GM10248 (cell line): Measurements from ENCODE around the gene MAB21L1.

Experiments
- CTCF ChIA-PET: fragments of 300-600 bp; sonication (Branson Sonifier 250); formaldehyde crosslinking; extraction: SDS; loops from one replicate; lab custom pipeline; 2021; ENCODE audit warnings: antibody characterized with exemption; lab: Yijun Ruan, JAX
- POLR2A ChIA-PET: fragments of 350-650 bp; sonication (Branson Sonifier 250); formaldehyde crosslinking; extraction: SDS; loops from one replicate; lab custom pipeline; 2020; ENCODE audit warnings: antibody characterized with exemption; lab: Yijun Ruan, JAX
- DNase-seq: peaks from one replicate; pipeline ENCODE4 v3.0.0; 2012; ENCODE audit errors: extremely low spot score
- CTCF ChIP-seq: IDR thresholded peaks from 2 replicates; pipeline ENCODE4 v1.5.1; 2012; ENCODE audit warnings: mild to moderate bottlenecking, low read depth; ENCODE audit errors: extremely low read depth, missing control alignments, control extremely low read depth

MAB21L1 gene

GRCh38 chr13:35482527-35482926 is 6.0 kb upstream of the MAB21L1 start:
- DNase-seq = no peak
- CTCF ChIA-PET = interaction anchor here (0.6 kb wide), 1 partner anchor 88 kb away, joined by 3 read pairs; no protein-coding TSS in a partner anchor
- no peak for TF ChIP-seq CTCF
- POLR2A ChIA-PET = no interaction called here

DNA sequence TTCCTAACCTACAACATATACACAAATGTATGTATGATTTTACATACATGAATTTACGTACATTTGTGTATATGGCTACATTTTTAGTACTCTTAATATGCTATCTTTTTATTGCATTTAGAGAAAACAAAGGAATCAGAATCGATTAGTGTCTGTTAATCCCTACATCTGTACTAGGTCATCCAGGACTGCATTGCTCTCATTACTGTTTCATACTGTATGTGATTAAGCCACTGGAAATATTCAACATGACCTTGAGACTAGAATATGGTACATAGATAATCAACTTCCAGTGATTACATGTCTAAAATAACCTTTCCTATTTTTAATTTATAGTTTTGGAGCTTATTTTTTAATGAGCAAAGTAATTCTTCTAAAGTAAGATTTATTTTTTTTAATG is 5.3 kb upstream of the MAB21L1 start:
- no peak for DNase-seq
- no peak for TF ChIP-seq CTCF
- ChIA-PET POLR2A (no interaction called here), CTCF (no interaction called here)

DNA sequence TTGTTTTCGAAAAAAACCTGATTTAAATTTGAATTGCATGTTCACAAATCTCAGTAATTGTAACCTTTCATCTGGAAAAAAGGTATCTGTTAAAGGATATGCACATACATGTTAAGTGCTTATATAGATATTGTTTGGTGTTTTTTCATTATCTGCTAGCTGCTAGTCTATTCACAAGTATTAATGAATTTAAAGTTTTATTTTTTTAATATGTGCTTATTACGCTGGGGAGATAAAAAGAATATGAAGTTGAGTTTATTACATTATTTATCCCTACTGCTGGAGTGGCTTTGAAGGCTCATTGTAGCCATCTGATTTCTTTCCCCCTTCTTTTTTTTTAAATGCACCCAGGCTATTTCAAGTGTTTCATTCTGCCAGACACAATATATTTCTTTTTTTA is 3.9 kb upstream of the MAB21L1 start:
- TF ChIP-seq CTCF = no peak
- DNase-seq = no peak
- POLR2A ChIA-PET = no interaction called here
- CTCF ChIA-PET = interaction anchor here (1.5 kb wide), 1 partner anchor 29 kb away, joined by 4 read pairs; no protein-coding TSS in a partner anchor

- DNase-seq = no peak
- TF ChIP-seq CTCF = no peak
- CTCF ChIA-PET = interaction anchor here (1.5 kb wide), 1 partner anchor 28 kb away, joined by 4 read pairs; no protein-coding TSS in a partner anchor
- POLR2A ChIA-PET = no interaction called here
These were observed 3.2 kb upstream of the MAB21L1 start for GRCh38 chr13:35479706-35480105.

DNA sequence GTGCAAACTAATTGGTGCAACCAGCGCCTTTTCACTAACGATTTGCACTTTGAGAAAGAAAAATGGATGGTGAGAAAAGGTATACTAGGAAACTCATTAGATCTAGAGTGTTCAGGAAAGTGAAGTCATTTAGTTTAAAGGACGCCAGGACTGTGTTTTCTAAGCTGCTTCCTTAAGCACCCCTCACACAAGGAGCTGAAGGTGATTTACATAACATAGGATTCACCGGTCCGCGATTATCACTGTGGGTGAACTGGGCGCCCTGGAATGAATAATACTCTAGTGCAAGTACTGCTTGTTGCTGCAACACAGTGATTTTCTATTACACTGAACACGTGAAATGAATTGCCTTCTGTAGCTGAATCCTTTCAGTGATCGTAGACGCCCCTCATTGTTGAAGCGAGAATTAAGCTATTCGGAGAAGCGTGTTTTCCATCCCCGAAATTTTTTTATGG is 2.6 kb upstream of the MAB21L1 start:
- CTCF ChIA-PET = interaction anchor here (1.0 to 1.5 kb wide), 2 partner anchors 10 to 28 kb away, joined by 3 to 4 read pairs; no protein-coding TSS in a partner anchor

GRCh38 chr13:35478271-35479037 is 2.0 kb upstream of the MAB21L1 start:
- DNase-seq = no peak
- no peak for TF ChIP-seq CTCF
- POLR2A ChIA-PET = no interaction called here
- CTCF ChIA-PET = interaction anchor here (1.0 to 1.5 kb wide), 2 partner anchors 9 to 27 kb away, joined by 3 to 4 read pairs; no protein-coding TSS in a partner anchor

More for the DNA sequence above, 2.6 kb upstream of the MAB21L1 start:
- POLR2A ChIA-PET = no interaction called here
- no peak for DNase-seq
- no peak for TF ChIP-seq CTCF
